Activated naive CD4-positive, alpha-beta T cell treated with anti-CD3 and anti-CD28 coated beads, Interleukin-2, amount 10 ng/mL, durations not matched to agents 7 days and 5 days (primary cell): Measurements from ENCODE around the gene C4orf50.
A peak's percentile ranks its signal among the peaks of the same experiment; 100 is the strongest.

ENCODE experiments used
- CTCF ChIA-PET: fragments of 350-600 bp; sonication (Branson Sonifier 250); formaldehyde crosslinking; loops from one replicate; lab custom pipeline; 2021; ENCODE audit warnings: antibody characterized with exemption; lab: Charles Lee
- DNase-seq: peaks from one replicate; pipeline ENCODE4 v3.0.0-alpha.2; 2020
- H3K27ac Mint-ChIP-seq: one replicate; pipeline ENCODE4 v1.8.0; 2021; ENCODE audit warnings: mild to moderate bottlenecking, moderate library complexity, mixed read lengths
- H3K27me3 Mint-ChIP-seq: one replicate; pipeline ENCODE4 v1.8.0; 2021; ENCODE audit warnings: mild to moderate bottlenecking, mixed read lengths
- H3K36me3 Mint-ChIP-seq: one replicate; pipeline ENCODE4 v1.8.0; 2021; ENCODE audit warnings: mixed read lengths
- H3K4me1 Mint-ChIP-seq: one replicate; pipeline ENCODE4 v1.8.0; 2021; ENCODE audit warnings: mixed read lengths
- H3K4me3 Mint-ChIP-seq: one replicate; pipeline ENCODE4 v1.8.0; 2021; ENCODE audit warnings: mild to moderate bottlenecking, moderate library complexity, mixed read lengths
- H3K9me3 Mint-ChIP-seq: one replicate; pipeline ENCODE4 v1.8.0; 2021; ENCODE audit warnings: mixed read lengths

The C4orf50 gene

DNA sequence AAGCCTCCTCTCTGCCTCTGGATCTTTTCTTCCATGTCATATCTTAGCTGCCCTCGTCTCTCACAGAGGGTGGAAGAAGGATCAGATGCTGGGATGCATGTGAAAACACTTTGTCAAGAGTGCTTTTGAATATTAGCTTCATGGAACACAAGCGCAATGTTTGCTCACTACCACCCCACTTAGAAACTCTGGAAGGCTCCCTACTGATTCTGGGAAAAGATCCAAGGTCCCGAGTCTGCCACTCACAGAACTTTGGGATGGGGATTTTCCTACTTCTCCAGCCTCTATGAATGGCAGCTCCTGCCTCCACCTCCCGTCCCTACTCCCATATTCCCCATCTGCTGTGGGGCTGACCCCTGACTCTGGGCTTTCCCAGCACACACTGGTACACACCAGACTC is 85.1 kb downstream of the C4orf50 start:
- H3K4me3 Mint-ChIP-seq, result no peak overlapping the region
- DNase-seq, result no peak
- no peaks in the 10 kb centered on the region for H3K36me3 Mint-ChIP-seq
- H3K9me3 Mint-ChIP-seq, result no peaks in the 10 kb centered on the region
- H3K4me1 Mint-ChIP-seq, result no peaks in the 10 kb centered on the region
- CTCF ChIA-PET, result no interaction called here
- no peak overlapping the region for H3K27ac Mint-ChIP-seq
- no peaks in the 10 kb centered on the region for H3K27me3 Mint-ChIP-seq

GRCh38 chr4:5932035-5932568 is 86.1 kb downstream of the C4orf50 start:
- H3K27me3 Mint-ChIP-seq, result no peaks in the 10 kb centered on the region
- no peak for DNase-seq
- no peaks in the 10 kb centered on the region for H3K36me3 Mint-ChIP-seq
- no peaks in the 10 kb centered on the region for H3K9me3 Mint-ChIP-seq
- no peak overlapping the region for H3K27ac Mint-ChIP-seq
- H3K4me3 Mint-ChIP-seq, result no peak overlapping the region
- H3K4me1 Mint-ChIP-seq, result no peaks in the 10 kb centered on the region
- CTCF ChIA-PET, result no interaction called here

GRCh38 chr4:5931526-5931925 is 86.7 kb downstream of the C4orf50 start:
- no peak overlapping the region for H3K4me3 Mint-ChIP-seq
- no peaks in the 10 kb centered on the region for H3K9me3 Mint-ChIP-seq
- no peak for DNase-seq
- no peaks in the 10 kb centered on the region for H3K4me1 Mint-ChIP-seq
- CTCF ChIA-PET, result no interaction called here
- no peaks in the 10 kb centered on the region for H3K36me3 Mint-ChIP-seq
- no peaks in the 10 kb centered on the region for H3K27me3 Mint-ChIP-seq
- no peak overlapping the region for H3K27ac Mint-ChIP-seq

- Mint-ChIP-seq H3K4me3 (no peak overlapping the region), H3K4me1 (no peaks in the 10 kb centered on the region), H3K36me3 (no peaks in the 10 kb centered on the region), H3K9me3 (no peaks in the 10 kb centered on the region), H3K27me3 (no peaks in the 10 kb centered on the region), H3K27ac (no peak overlapping the region)
- no peak for DNase-seq
- CTCF ChIA-PET, result no interaction called here
Measured at GRCh38 chr4:5930876-5931275, 87.4 kb downstream of the C4orf50 start.

GRCh38 chr4:5930456-5930855 is 87.8 kb downstream of the C4orf50 start:
- no peak overlapping the region for H3K27ac Mint-ChIP-seq
- H3K4me1 Mint-ChIP-seq, result no peaks in the 10 kb centered on the region
- no peaks in the 10 kb centered on the region for H3K9me3 Mint-ChIP-seq
- CTCF ChIA-PET, result no interaction called here
- H3K4me3 Mint-ChIP-seq, result no peak overlapping the region
- H3K36me3 Mint-ChIP-seq, result no peaks in the 10 kb centered on the region
- H3K27me3 Mint-ChIP-seq, result no peaks in the 10 kb centered on the region
- DNase-seq, result no peak

- no peak for DNase-seq
- Mint-ChIP-seq H3K4me3 (no peak overlapping the region), H3K27ac (no peak overlapping the region), H3K9me3 (peaks cover 3% of the 10 kb centered on the region), H3K36me3 (no peaks in the 10 kb centered on the region), H3K4me1 (no peaks in the 10 kb centered on the region), H3K27me3 (no peaks in the 10 kb centered on the region)
- CTCF ChIA-PET, result no interaction called here
Measured at GRCh38 chr4:5928844-5929420, 89.3 kb downstream of the C4orf50 start.

GRCh38 chr4:5928274-5928673 is 90.0 kb downstream of the C4orf50 start:
- Mint-ChIP-seq H3K36me3 (no peaks in the 10 kb centered on the region), H3K9me3 (peaks cover 4% of the 10 kb centered on the region), H3K27ac (no peak overlapping the region), H3K4me3 (no peak overlapping the region), H3K27me3 (no peaks in the 10 kb centered on the region), H3K4me1 (no peaks in the 10 kb centered on the region)
- DNase-seq, result no peak
- CTCF ChIA-PET, result no interaction called here

DNA sequence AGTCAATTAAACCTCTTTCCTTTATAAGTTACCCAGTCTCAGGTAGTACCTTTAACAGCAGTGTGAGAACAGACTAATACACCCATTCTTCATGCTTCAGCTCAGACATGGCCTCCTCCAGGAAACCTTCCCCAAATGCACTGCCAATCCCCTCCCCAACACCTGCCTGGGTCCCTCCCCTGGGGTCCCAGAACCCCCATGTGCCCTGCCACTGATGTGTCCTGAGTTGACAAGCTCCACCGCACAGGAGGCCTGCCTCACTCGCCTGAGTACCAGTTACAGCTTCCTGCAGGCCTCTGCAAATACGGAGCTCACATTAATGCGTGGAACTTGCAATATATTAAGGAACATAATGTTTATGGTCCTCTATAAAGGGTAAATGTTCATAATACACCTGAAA is 90.5 kb downstream of the C4orf50 start:
- Mint-ChIP-seq H3K4me3 (no peak overlapping the region), H3K27ac (no peak overlapping the region), H3K27me3 (no peaks in the 10 kb centered on the region), H3K9me3 (peaks cover 4% of the 10 kb centered on the region), H3K4me1 (no peaks in the 10 kb centered on the region), H3K36me3 (no peaks in the 10 kb centered on the region)
- DNase-seq, result no peak
- CTCF ChIA-PET, result no interaction called here

DNA sequence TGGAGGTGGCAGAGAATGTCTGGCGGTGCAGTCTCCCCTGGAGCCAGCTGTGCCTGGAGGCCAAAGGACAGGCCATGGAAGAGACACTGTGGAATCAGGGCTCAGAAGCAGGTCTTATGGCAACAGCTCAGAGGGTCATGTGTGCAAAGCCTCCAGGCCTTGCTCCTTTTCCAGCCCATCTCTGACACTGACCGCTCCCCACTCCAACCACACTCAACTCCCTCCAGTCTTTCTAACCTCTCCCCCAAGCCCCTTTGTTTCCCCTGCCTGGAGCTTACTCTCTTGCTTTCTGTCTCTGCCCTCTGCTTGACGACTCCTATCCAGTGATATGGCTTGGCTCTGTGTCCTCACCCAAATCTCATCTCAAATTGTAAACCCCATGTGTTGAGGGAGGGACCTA is 91.1 kb downstream of the C4orf50 start:
- peaks cover 4% of the 10 kb centered on the region for H3K9me3 Mint-ChIP-seq
- DNase-seq, result no peak
- H3K36me3 Mint-ChIP-seq, result no peaks in the 10 kb centered on the region
- H3K27me3 Mint-ChIP-seq, result no peaks in the 10 kb centered on the region
- no peak overlapping the region for H3K4me3 Mint-ChIP-seq
- H3K4me1 Mint-ChIP-seq, result no peaks in the 10 kb centered on the region
- CTCF ChIA-PET, result no interaction called here
- peak overlapping the region; percentile 9 for H3K27ac Mint-ChIP-seq

DNA sequence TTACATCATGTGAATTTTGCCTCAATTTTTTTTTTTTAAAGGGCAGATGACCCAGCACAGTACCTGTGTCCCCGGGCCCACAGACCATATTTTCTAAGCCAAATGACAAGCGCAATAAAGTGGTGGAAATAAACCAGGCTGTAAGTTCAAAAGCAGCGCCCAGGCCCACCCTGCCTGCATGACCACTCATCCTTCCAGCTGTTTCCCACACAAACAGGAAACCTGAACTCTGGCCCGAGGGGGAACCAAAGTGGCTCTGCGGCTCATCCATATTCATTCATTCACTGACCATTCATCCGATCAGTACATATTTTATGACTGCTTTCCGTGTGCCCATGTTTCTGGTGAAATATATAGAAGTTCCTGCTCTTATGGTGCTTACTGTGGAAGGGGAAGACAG is 91.6 kb downstream of the C4orf50 start:
- Mint-ChIP-seq H3K4me3 (no peak overlapping the region), H3K27me3 (no peaks in the 10 kb centered on the region), H3K36me3 (no peaks in the 10 kb centered on the region), H3K27ac (no peak overlapping the region), H3K4me1 (no peaks in the 10 kb centered on the region), H3K9me3 (peaks cover 4% of the 10 kb centered on the region)
- CTCF ChIA-PET, result no interaction called here
- no peak for DNase-seq

DNA sequence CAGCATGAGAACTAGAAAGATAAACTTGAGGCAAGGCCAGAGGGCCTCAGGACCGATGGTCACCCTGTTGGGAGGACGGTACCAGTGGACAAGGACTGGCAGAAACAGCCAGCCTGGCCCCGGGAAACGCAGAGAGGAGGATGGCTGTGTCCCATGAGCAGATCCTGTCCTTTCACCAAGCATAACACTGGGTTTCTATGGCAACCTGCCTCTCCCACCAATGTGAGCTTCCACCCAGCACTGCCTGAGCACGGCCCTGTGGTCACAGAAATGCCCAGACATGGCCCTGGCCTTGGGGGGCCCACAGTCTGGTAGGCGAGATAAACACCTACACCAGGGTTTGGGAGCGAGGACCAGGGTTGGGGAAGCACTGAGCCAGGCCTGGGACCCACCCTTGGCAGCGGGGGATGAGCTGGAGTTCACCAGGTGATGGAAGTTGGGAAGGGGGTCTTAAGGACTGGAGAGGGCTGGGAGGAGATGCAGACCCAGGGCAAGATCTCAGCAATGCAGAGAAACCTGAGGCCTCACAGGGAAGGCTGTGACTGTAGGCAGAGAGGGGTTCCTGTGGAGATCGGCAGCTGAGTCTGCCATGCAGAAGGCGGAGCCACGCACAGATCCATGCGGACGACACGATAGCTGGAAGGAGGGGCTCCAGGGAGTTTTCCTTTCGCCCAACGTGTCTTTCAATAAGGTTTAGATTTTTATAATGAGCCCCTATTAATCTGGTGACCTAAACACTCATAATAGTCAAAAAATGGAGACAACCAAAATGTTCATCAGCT is 92.6 kb downstream of the C4orf50 start:
- peaks cover 4% of the 10 kb centered on the region for H3K9me3 Mint-ChIP-seq

DNA sequence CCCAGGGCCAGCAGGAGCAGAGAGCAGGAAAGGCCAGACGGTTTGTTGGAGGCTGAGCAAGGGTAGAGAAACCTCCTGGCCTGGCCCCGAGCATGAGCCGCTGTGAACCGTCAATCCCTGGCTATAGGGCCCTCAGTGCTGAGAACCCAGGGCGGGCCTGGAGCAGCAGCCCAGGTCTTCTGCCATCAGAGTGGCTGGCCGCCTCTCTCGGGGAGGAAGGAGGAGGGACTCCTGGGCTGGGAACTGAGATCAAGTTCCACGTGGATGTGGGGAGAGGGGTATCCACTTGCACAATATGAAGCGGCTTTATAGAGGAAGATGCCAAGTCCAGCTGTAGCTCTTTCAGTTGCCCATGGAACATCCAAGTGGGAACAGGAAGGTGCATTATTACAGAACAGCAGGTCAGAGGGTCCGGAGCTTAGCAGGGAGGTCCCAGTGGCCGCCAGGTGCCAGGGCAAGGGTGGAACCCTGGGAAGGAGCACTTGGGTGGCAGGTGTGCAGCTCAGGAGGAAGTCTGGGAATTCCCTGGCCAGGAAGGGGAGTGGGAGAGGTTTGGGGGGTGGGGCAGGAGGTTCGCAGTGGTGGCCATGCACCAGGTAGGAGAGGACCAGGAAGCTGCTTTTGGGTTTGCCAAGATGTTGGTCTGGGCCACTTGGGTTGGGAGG is 93.6 kb downstream of the C4orf50 start:
- CTCF ChIA-PET, result no interaction called here

More for the DNA sequence above, 92.6 kb downstream of the C4orf50 start:
- no peak for DNase-seq
- Mint-ChIP-seq H3K27me3 (no peaks in the 10 kb centered on the region), H3K36me3 (no peaks in the 10 kb centered on the region), H3K27ac (no peak overlapping the region), H3K4me1 (no peaks in the 10 kb centered on the region), H3K4me3 (no peak overlapping the region)
- CTCF ChIA-PET, result no interaction called here

GRCh38 chr4:5923376-5923775 is 94.9 kb downstream of the C4orf50 start:
- H3K27me3 Mint-ChIP-seq, result no peaks in the 10 kb centered on the region
- no peak overlapping the region for H3K4me3 Mint-ChIP-seq
- H3K4me1 Mint-ChIP-seq, result no peaks in the 10 kb centered on the region
- H3K27ac Mint-ChIP-seq, result no peak overlapping the region
- DNase-seq, result no peak
- H3K9me3 Mint-ChIP-seq, result peaks cover 4% of the 10 kb centered on the region
- CTCF ChIA-PET, result no interaction called here
- H3K36me3 Mint-ChIP-seq, result no peaks in the 10 kb centered on the region

More for the DNA sequence above, 93.6 kb downstream of the C4orf50 start:
- H3K27me3 Mint-ChIP-seq, result no peaks in the 10 kb centered on the region
- H3K4me1 Mint-ChIP-seq, result no peaks in the 10 kb centered on the region
- H3K9me3 Mint-ChIP-seq, result peaks cover 4% of the 10 kb centered on the region
- no peak overlapping the region for H3K4me3 Mint-ChIP-seq
- no peak overlapping the region for H3K27ac Mint-ChIP-seq
- DNase-seq, result no peak
- no peaks in the 10 kb centered on the region for H3K36me3 Mint-ChIP-seq

DNA sequence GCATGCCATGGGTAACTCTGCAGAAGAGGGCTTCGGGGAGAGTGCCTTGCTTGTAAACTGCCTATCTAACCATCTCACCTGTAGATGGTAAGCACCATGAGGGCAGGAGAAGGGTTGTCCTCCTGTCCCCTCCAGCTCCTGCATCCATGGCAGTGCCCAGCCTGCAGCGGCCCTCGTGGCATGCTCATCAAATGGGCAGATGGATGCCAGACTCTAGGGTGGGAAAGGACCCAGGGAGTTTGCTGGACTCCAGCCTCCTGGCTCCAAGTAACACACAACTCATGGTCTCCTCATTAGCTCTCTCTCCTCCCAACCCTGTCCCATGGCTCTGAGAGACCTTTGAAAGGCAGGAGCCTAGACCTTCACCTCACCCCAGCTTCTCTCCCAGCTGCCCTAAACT is 95.7 kb downstream of the C4orf50 start:
- Mint-ChIP-seq H3K27me3 (no peaks in the 10 kb centered on the region), H3K36me3 (no peaks in the 10 kb centered on the region)

DNA sequence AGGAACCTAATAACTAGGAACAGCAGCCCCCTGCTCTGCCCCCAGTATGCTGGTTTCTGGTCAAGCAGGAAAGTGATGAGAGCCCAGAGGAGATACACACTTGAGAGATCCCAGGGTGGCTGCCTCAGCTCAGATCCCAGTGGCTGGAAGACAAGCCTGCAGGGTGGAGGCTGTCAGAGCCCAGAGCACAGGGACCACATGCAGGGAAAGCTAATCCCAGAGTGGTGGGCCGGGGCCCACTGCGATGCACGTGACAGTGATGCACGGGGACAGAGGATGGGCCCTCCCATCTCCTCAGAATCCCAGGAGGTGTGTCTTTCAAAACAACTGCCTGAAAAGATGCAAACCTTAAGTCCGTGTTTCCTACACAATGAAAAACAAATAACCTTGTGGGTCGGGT is 96.2 kb downstream of the C4orf50 start:
- H3K4me1 Mint-ChIP-seq, result no peaks in the 10 kb centered on the region
- peaks cover 4% of the 10 kb centered on the region for H3K9me3 Mint-ChIP-seq
- H3K36me3 Mint-ChIP-seq, result no peaks in the 10 kb centered on the region
- CTCF ChIA-PET, result no interaction called here
- no peaks in the 10 kb centered on the region for H3K27me3 Mint-ChIP-seq
- H3K4me3 Mint-ChIP-seq, result no peak overlapping the region
- no peak overlapping the region for H3K27ac Mint-ChIP-seq
- no peak for DNase-seq

More for the DNA sequence above, 95.7 kb downstream of the C4orf50 start:
- CTCF ChIA-PET, result no interaction called here
- H3K9me3 Mint-ChIP-seq, result peaks cover 4% of the 10 kb centered on the region
- H3K4me3 Mint-ChIP-seq, result no peak overlapping the region
- no peak overlapping the region for H3K27ac Mint-ChIP-seq
- no peak for DNase-seq
- H3K4me1 Mint-ChIP-seq, result no peaks in the 10 kb centered on the region
